Heart left ventricle (tissue), 13 donors: ENCODE measurements around the gene RARS2.

ENCODE experiments used
- POLR2A ChIP-seq, 2 donors: fragments of 450-650 bp; IDR thresholded peaks; one replicate each; pipeline ENCODE4 v1.6.1; 2017; ENCODE audit warnings: antibody characterized with exemption in 2 of 2, mild to moderate bottlenecking in 2 of 2, moderate library complexity in 2 of 2
- TF ChIP-seq, protein P1 (sequence below), 12 donors: fragments of 200-600 bp; sonication (generic) in 4 of 12; IDR thresholded peaks; one replicate each; pipeline versions ENCODE4 v1.5.0 to v1.8.0; 2018 to 2022; ENCODE audit warnings: antibody characterized with exemption in 12 of 12, mild to moderate bottlenecking in 5 of 12
- donor health status: ischemic (EF 13 %, LVEDD 7.1; RV severe dilation, severe dysfunction).
- donor health status: DM: no; HTN: yes; CAD: no.
- donor health status: DM: no; HTN: no; CAD: no.
- donor health status: ischemic (EF 25% LVEDD 6.9; RV normal size, moderate dysfunction).
- donor health status: ischemic (EF 25% LVEDD 5.7; RV mildly dilated, moderate dysfunction).
- donor health status: ischemic (EF 35%, LVEDD 5.7; RV mildly dilated, moderate dysfunction).
- donor health status: nonischemic (EF 11% LVEDD 7.7; RV severe dilation, severe dysfunction).
- donor health status: DM: yes; HTN: yes; CAD: no.
- donor health status: PGD.
- donor health status: ischemic (EF 29% LVEDD 5.4; RV normal size, mild dysfunction).
- donor health status: nonischemic (EF 23%, LVEDD 6.1; RV moderate dilation, normal function).

DNA sequence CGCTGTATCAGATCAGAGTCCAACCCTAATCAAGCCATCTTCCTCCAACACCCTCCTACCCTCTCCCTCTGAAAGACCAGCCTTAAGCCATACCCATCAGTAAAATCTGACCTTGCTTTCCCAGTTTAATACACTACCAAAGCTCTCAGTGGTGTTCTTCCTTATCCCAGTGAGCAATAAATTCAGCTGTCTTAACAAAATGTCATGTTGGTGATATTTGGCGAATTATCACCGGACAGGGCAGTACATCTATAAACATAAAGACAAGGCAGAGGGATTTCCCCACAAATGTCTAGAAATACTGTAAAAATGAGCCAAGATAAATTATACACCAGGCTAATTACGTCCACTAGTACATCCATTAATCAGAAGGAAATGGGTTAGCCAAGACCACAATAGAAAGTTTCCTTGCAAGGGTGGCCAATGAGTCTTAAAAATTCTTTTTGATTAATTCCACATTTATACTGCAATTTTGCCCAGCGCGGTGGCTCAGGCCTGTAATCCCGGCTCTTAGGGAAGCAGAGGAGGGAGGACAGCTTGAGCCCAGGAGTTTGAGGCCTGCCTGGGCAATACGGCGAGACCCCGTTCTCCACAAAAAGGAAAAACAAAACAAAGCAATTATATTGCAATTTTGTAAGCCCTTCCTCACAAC is 905 bp downstream of the RARS2 start:
- TF ChIP-seq, protein P1, sequence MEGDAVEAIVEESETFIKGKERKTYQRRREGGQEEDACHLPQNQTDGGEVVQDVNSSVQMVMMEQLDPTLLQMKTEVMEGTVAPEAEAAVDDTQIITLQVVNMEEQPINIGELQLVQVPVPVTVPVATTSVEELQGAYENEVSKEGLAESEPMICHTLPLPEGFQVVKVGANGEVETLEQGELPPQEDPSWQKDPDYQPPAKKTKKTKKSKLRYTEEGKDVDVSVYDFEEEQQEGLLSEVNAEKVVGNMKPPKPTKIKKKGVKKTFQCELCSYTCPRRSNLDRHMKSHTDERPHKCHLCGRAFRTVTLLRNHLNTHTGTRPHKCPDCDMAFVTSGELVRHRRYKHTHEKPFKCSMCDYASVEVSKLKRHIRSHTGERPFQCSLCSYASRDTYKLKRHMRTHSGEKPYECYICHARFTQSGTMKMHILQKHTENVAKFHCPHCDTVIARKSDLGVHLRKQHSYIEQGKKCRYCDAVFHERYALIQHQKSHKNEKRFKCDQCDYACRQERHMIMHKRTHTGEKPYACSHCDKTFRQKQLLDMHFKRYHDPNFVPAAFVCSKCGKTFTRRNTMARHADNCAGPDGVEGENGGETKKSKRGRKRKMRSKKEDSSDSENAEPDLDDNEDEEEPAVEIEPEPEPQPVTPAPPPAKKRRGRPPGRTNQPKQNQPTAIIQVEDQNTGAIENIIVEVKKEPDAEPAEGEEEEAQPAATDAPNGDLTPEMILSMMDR (IDR thresholded peaks at IDR 0.05) = no peak
- no peak for TF ChIP-seq POLR2A (IDR thresholded peaks at IDR 0.05)
